ENCODE measurements around the gene GNG12.
"Not testable (repeated sequence)": the region's sequence is repeated elsewhere in the genome, so short reads cannot be mapped to it uniquely, and the experiment has no call there.

The GNG12 gene

DNA sequence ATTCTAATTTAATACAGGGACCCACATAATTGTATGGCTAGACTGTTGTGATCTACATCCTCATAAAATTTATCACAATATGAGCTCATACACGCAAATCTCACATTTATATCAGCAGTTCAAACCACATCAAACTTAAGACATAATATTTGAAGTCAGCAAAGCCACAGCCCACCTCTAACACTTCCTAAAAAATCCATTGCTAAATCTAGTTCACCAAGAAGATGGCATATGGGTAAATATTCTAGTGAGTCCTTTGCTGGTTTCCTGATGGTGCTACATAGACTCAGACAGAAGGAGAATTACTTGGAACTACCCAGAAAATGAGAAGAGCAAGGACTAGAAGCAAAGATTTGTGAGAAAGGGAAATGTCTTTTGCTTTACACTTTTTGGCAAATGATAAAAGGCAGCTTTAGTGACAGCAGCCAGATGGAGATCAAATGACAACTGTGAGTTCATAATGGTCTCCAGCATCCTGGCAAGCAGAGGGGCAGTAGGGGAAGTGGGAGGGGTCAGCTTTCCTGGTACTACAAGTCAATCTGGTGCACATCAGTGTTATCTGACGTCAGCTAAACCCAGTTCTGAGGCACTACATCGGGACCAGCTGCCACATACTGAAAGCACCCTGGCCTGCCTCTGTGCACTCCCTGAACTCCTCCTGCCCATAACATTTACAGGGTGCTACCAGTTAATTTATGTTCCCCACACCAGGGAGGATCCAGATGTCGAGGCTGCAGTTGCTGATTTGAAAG lies 158.8 kb downstream of the GNG12 start:
- DNase-seq: peak; percentile 64

GRCh38 chr1:67673468-67674201 lies 159.6 kb downstream of the GNG12 start:
- no peak for DNase-seq

- no peak for DNase-seq
These were observed 160.9 kb downstream of the GNG12 start for GRCh38 chr1:67672260-67672803.

DNA sequence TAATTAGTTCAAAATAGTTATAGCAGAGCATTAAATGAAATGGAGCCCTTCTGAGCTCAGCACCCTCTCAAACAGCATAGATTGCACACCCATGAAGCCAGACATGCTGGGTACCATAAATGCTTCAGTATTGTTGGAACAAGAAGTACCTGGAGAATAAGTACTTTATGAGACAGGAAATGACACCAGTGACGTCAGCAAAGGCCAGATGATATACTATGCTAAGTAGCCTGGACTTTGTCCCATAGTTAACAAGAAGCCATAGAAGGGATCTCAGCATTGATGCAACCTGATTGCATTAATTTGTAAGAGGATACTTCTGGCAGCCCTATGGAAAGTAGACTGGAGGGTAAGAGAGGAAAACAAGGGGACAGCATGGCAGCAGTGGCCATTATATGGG lies 164.6 kb downstream of the GNG12 start:
- peak; percentile 25 for DNase-seq

DNA sequence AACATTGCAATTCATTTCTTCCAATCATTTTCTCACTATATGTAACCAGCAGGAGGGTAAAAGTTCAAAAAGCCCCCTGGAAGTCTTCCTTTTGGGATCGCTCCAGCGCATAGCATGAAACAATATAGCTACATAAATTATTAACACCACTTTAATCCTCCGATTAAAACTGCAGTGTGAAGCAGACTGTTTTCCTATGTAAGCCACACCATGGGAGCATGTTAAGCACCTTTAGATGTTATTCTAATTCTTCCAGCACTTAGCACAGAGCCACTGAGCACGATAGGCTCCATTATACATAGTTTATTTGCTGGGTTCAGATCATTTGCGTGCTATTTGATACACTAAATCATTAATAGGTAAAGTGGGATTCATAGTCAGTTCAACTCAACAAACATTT lies 166.6 kb downstream of the GNG12 start:
- DNase-seq: no peak

GRCh38 chr1:67665307-67665706 lies 168.0 kb downstream of the GNG12 start:
- not testable (repeated sequence) for DNase-seq

DNA sequence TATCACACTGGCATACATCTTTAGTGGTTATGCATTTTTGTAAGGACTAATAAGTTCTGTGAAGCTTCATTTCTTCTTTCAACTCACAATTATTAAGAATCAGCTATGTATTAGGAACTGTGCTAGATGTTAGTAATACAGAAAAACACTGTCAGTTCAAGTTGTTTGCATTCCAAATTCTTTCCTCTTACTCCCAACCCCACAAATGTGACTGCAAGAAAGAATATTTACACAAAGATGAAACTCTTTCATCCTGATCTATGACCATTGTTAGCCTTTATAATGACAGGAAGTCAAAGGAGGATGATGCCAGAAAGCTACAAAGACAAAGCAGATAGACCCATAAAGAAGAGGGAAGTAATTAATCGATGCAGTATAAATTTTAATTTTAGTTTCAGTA lies 169.2 kb downstream of the GNG12 start:
- peak; percentile 78 for DNase-seq

- DNase-seq: no peak
These were observed 170.4 kb downstream of the GNG12 start for GRCh38 chr1:67662884-67663283.

DNA sequence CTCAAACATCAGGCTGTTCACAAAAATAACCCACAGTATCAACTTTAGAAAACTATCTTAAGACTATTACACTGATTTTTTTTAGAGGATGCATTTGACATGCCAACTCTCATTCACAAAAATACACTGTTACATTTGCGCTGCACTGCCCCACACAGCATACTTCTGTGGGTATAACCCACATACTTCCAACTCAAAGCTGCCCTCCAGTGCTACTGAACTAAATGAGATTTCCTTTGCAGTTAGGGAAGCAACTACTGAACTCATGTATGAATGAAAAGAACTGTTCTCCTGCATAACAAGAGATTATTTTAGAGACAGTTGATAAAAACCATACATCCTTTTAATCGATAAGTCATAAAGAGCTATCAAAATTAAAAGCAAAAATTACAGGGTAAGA lies 174.0 kb downstream of the GNG12 start:
- no peak for DNase-seq

DNA sequence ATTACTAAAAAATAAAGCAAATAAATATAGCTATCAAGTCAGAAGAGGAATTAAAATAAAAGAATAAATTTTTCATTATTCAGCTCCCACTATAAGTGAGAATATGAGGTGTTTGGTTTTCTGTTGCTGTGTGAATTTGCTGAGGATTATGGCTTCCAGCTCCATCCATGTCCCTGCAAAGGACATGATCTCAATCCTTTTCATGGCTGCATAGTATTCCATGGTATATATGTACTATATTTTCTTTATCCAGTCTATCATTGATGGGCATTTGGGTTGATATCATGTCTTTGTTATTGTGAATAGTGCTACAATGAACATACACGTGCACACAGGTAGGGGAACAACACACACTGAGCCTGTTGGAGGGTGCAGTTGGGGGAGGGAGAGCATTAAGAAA lies 176.1 kb downstream of the GNG12 start:
- not testable (repeated sequence) for DNase-seq

DNA sequence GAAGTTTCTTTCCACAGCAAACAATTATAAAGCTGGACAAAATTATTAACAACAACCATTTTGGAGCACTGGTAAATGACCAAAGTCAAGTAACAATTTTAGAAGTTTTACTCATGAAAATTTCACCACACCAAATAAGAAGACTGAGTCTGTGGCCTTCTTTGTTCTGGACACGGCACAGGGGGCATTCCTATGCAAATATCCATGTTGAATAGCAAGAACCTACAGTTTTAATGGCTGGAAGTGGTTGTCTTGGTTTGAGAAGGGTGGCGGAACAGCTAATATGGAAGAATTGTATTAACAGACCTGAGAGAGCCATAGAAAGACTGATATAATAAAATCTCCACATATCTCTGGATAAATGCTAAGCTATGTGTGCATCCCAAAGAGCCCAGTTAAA lies 177.7 kb downstream of the GNG12 start:
- no peak for DNase-seq

GRCh38 chr1:67653304-67653703 lies 180.0 kb downstream of the GNG12 start:
- no peak for DNase-seq

DNA sequence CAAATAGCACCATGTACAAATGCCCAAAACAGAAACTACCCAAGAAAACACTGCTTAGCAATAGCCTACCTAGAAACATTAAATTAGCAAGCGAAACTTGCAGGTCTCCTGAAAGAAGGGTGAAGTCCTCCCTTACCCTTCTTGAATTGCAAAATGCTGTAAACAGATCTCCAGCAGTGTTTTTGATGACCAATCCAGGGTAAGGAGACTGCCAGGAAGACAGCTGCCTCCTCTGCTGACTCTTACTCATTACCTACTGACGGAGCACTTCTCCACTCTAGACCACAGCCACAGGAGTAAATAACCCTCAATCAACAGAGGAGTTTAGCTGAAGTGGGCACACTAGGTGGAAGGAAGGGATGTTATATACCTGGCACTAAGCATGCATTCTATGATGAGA lies 180.5 kb downstream of the GNG12 start:
- no peak for DNase-seq
